Lower leg skin (tissue), 4 donors: ENCODE measurements around the gene SFTPD. TPM values are rescaled to one million over a fixed set of nuclear protein-coding genes. Genes with fewer than 3 reads are reported as not detected.
"Not testable (repeated sequence)": the region's sequence is repeated elsewhere in the genome, so short reads cannot be mapped to it uniquely, and the experiment has no call there.

Experiments
- DNase-seq, 2 donors: peaks; one replicate each; pipeline ENCODE4 v3.0.0-alpha.2; 2019; ENCODE audit warnings: low spot score in 2 of 2
- H3K4me3 ChIP-seq: fragments of 200-600 bp; sonication (generic); 2 replicates; pipeline ENCODE4 v1.5.1; 2017; ENCODE audit warnings: mild to moderate bottlenecking, low read depth; ENCODE audit not compliant: poor library complexity, severe bottlenecking
- POLR2A ChIP-seq, 2 donors: fragments of 450-650 bp; IDR thresholded peaks; one replicate each; pipeline ENCODE4 v1.6.1; 2016 to 2017; ENCODE audit warnings: antibody characterized with exemption in 2 of 2, mild to moderate bottlenecking in 1 of 2, moderate library complexity in 1 of 2
- WGBS, 2 donors: methylation state at CpG; one replicate each; pipeline ENCODE4 v1.1.5; 2018; 5-methylcytosine and 5-hydroxymethylcytosine counted together
- intact Hi-C: fragments of 100-400 bp; cut with DNase I; formaldehyde crosslinking; loops from one replicate; pipeline ENCODE4 v1.15.0; 2023; ENCODE audit warnings: low total_unique reads
- total RNA-seq, 4 donors: library from RNA; depleted of rRNA; stranded (reverse); fragments of >200 nt; gene quantifications; one replicate each; pipeline ENCODE4 v1.1.0, GENCODE V29; 2016
- TF ChIP-seq, protein P1 (sequence below), 3 donors: fragments of 450-650 bp; IDR thresholded peaks; one replicate each; pipeline ENCODE4 v1.5.1; 2016; ENCODE audit warnings: antibody characterized with exemption in 3 of 3, mild to moderate bottlenecking in 3 of 3, moderate library complexity in 2 of 3

SFTPD gene
- total RNA-seq, 4 donors from 2014 or later: 0.76 to 4.4 (median 2.3) TPM

- TF ChIP-seq, protein P1, sequence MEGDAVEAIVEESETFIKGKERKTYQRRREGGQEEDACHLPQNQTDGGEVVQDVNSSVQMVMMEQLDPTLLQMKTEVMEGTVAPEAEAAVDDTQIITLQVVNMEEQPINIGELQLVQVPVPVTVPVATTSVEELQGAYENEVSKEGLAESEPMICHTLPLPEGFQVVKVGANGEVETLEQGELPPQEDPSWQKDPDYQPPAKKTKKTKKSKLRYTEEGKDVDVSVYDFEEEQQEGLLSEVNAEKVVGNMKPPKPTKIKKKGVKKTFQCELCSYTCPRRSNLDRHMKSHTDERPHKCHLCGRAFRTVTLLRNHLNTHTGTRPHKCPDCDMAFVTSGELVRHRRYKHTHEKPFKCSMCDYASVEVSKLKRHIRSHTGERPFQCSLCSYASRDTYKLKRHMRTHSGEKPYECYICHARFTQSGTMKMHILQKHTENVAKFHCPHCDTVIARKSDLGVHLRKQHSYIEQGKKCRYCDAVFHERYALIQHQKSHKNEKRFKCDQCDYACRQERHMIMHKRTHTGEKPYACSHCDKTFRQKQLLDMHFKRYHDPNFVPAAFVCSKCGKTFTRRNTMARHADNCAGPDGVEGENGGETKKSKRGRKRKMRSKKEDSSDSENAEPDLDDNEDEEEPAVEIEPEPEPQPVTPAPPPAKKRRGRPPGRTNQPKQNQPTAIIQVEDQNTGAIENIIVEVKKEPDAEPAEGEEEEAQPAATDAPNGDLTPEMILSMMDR (IDR thresholded peaks at IDR 0.05): no peak
- TF ChIP-seq POLR2A (IDR thresholded peaks at IDR 0.05): no peak
- no peak for DNase-seq
- H3K4me3 ChIP-seq: no peak overlapping the region
- WGBS, 2 donors: 69% methylated on average over 6 to 7 of the region's 7 CpGs
- intact Hi-C loops: loop anchor here (10.0 kb wide), 1 partner anchor 361 kb away; the partner anchor contains the start of gene SFTPA2
These were observed 22.9 kb downstream of the SFTPD start for GRCh38 chr10:79926037-79926436.

GRCh38 chr10:79925614-79926013 lies 23.3 kb downstream of the SFTPD start:
- H3K4me3 ChIP-seq: no peak overlapping the region
- 62 to 63% methylated on average over 2 to 3 of the region's 3 CpGs for WGBS, 2 donors
- TF ChIP-seq POLR2A (IDR thresholded peaks at IDR 0.05): no peak
- TF ChIP-seq, protein P1 (IDR thresholded peaks at IDR 0.05): no peak
- intact Hi-C loops: loop anchor here (10.0 kb wide), 1 partner anchor 361 kb away; the partner anchor contains the start of gene SFTPA2
- DNase-seq: no peak

DNA sequence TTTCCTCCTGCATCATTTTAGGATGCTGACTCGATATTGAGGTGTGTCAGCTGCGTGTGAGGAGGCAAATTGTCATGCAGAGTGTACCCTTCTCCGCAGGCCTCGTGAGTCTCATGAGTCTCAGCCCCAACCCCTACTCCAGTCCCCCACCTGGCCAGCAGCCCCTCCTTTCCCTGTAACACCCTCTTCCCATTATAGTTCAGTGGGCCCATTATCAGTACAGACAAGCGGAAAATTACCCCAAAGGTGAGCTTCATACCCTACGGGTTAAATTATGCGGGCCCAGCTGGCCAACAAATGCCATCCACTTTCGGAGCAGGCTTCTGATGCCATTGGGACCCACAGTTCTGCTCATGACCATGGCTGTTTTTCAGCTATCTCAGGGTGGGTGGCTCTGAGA lies 25.2 kb downstream of the SFTPD start:
- TF ChIP-seq, protein P1 (IDR thresholded peaks at IDR 0.05): no peak
- no peak for TF ChIP-seq POLR2A (IDR thresholded peaks at IDR 0.05)
- intact Hi-C loops: loop anchor here (10.0 kb wide), 1 partner anchor 359 kb away; the partner anchor contains the start of gene SFTPA2
- 93 to 94% methylated on average over 8 of the region's 8 CpGs for WGBS, 2 donors
- H3K4me3 ChIP-seq: no peak overlapping the region
- DNase-seq: no peak

DNA sequence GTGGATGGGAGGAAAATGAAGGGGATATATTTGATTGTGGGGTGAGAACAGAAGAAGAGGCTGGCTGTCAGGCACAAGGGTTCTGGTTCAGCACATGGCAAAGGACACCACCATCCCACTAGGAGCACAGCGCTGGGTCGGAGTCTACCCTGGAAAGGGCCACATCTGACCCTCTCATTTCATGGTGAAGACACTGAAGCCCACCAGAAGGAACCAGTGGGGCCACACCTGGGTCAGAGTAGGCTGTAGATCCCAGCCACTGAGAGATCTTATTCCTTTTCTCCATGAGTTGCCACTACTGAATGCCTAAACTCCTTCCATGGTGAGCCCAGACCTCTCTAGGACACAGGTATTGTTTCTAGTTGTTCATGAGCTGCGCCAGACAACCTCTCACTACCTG lies 25.8 kb downstream of the SFTPD start:
- no peak for DNase-seq
- H3K4me3 ChIP-seq: no peak overlapping the region
- intact Hi-C loops: loop anchor here (10.0 kb wide), 1 partner anchor 358 kb away; the partner anchor contains the start of gene SFTPA2
- 82 to 98% methylated on average over 3 of the region's 3 CpGs for WGBS, 2 donors
- TF ChIP-seq POLR2A (IDR thresholded peaks at IDR 0.05): no peak
- TF ChIP-seq, protein P1 (IDR thresholded peaks at IDR 0.05): no peak

DNA sequence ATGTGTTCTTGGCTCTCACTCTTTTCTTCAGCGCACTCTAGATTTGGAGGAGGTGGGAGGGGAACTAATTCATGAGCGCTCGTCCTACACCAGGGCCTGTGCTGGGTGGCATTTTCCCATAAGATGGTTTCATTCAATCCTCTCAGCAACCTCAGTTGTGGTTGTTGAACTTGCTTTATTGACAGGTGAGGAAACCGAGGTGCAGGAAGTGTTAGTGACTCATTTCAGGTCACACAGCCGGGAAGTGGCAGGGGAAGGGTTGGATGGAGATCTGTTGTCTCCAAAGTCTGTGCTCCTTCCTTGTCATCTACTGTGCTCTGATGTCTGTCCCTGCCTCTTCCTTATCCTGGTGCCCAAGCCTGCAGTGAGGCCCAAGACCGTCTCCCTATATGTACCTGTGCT lies 26.9 kb downstream of the SFTPD start:
- H3K4me3 ChIP-seq, DNase-seq: not testable (repeated sequence)
- intact Hi-C loops: loop anchor here (10.0 kb wide), 1 partner anchor 357 kb away; the partner anchor contains the start of gene SFTPA2
- WGBS, 2 donors: 91 to 93% methylated on average over 3 to 6 of the region's 6 CpGs

- DNase-seq, H3K4me3 ChIP-seq, intact Hi-C loops: not testable (repeated sequence)
- 83 to 93% methylated on average over 2 of the region's 2 CpGs for WGBS, 2 donors
These were observed 33.1 kb downstream of the SFTPD start for GRCh38 chr10:79915838-79916237.

GRCh38 chr10:79914512-79914911 lies 34.4 kb downstream of the SFTPD start:
- H3K4me3 ChIP-seq, intact Hi-C loops, DNase-seq: not testable (repeated sequence)
- WGBS, 2 donors: 68 to 73% methylated on average over 1 of the region's 1 CpG
